Hematopoietic multipotent progenitor cell treated with erythropoietin and hydrocortisone succinate and interleukin-3 and kit ligand, for 8 days (in vitro differentiated cells): ENCODE results near the gene FOXI2.

Experiments
- DNase-seq: peaks from one replicate; pipeline ENCODE4 v3.0.0-alpha.2; 2015

Gene FOXI2

GRCh38 chr10:127736915-127737562, at the start of gene FOXI2:
Gene FOXI2 (plus strand): TSS chr10:127737185. CDS start chr10:127737274, 89 bp downstream.
- no peak for DNase-seq

GRCh38 chr10:127687548-127687947, 49.4 kb upstream of the FOXI2 start:
- no peak for DNase-seq

GRCh38 chr10:127690176-127690835, 46.7 kb upstream of the FOXI2 start:
- DNase-seq: no peak

- DNase-seq: peak; percentile 60
Observed at GRCh38 chr10:127694580-127695193, 42.3 kb upstream of the FOXI2 start.

- DNase-seq: no peak
Observed at GRCh38 chr10:127695431-127695830, 41.6 kb upstream of the FOXI2 start.

- no peak for DNase-seq
Observed at GRCh38 chr10:127698886-127699285, 38.1 kb upstream of the FOXI2 start.

- no peak for DNase-seq
Observed at GRCh38 chr10:127699311-127699710, 37.7 kb upstream of the FOXI2 start.

GRCh38 chr10:127702271-127702670, 34.7 kb upstream of the FOXI2 start:
- DNase-seq: no peak

- DNase-seq: no peak
Observed at GRCh38 chr10:127715249-127715648, 21.7 kb upstream of the FOXI2 start.

- DNase-seq: peak; percentile 44
Observed at GRCh38 chr10:127715782-127716378, 21.1 kb upstream of the FOXI2 start.

GRCh38 chr10:127720142-127720541, 16.8 kb upstream of the FOXI2 start:
- no peak for DNase-seq

- DNase-seq: no peak
Observed at GRCh38 chr10:127720903-127721302, 16.1 kb upstream of the FOXI2 start.

- no peak for DNase-seq
Observed at GRCh38 chr10:127734753-127735152, 2.2 kb upstream of the FOXI2 start.

- no peak for DNase-seq
Observed at GRCh38 chr10:127735156-127735555, 1.8 kb upstream of the FOXI2 start.

GRCh38 chr10:127735723-127736221, 1.2 kb upstream of the FOXI2 start:
- DNase-seq: no peak

- DNase-seq: no peak
Observed at GRCh38 chr10:127736222-127736914, 617 bp upstream of the FOXI2 start.

GRCh38 chr10:127737563-127738511, 852 bp downstream of the FOXI2 start:
- no peak for DNase-seq

- DNase-seq: no peak
Observed at GRCh38 chr10:127738512-127739424, 1.8 kb downstream of the FOXI2 start.

GRCh38 chr10:127739908-127740307, 2.9 kb downstream of the FOXI2 start:
- DNase-seq: no peak

GRCh38 chr10:127740596-127740995, 3.6 kb downstream of the FOXI2 start:
- no peak for DNase-seq

- no peak for DNase-seq
Observed at GRCh38 chr10:127743205-127743604, 6.2 kb downstream of the FOXI2 start.
